Chondrocyte (in vitro differentiated cells): Measurements from ENCODE around the gene RASGRP1. TPM values are rescaled to one million over a fixed set of nuclear protein-coding genes. Genes with fewer than 3 reads are reported as not detected.

Experiments
- DNase-seq: peaks from one replicate; pipeline ENCODE4 v3.0.0; 2021; ENCODE audit warnings: mixed read lengths, low spot score
- H3K27ac Mint-ChIP-seq: one replicate; pipeline ENCODE4 v1.8.0; 2021; ENCODE audit warnings: mild to moderate bottlenecking, moderate library complexity, mixed read lengths; ENCODE audit not compliant: unreplicated experiment
- H3K27me3 Mint-ChIP-seq: 2 replicates; pipeline ENCODE4 v1.8.0; 2021; ENCODE audit warnings: low read depth, mixed read lengths
- H3K36me3 Mint-ChIP-seq: 2 replicates; pipeline ENCODE4 v1.8.0; 2021; ENCODE audit warnings: low read depth, mixed read lengths
- H3K4me1 Mint-ChIP-seq: 2 replicates; pipeline ENCODE4 v1.8.0; 2021; ENCODE audit warnings: low read depth, mild to moderate bottlenecking, mixed read lengths
- H3K4me3 Mint-ChIP-seq: one replicate; pipeline ENCODE4 v1.8.0; 2021; ENCODE audit warnings: mild to moderate bottlenecking, moderate library complexity, mixed read lengths; ENCODE audit not compliant: unreplicated experiment
- H3K9me3 Mint-ChIP-seq: 2 replicates; pipeline ENCODE4 v1.8.0; 2021; ENCODE audit warnings: low read depth, mixed read lengths
- CTCF ChIP-seq: fragments of 200-600 bp; sonication (generic); IDR thresholded peaks from 2 replicates; pipeline ENCODE4 v1.5.0; 2021; ENCODE audit warnings: antibody characterized with exemption, mild to moderate bottlenecking, moderate library complexity
- total RNA-seq: library from RNA; stranded (reverse); gene quantifications from 3 replicates; pipeline ENCODE4 v1.2.1, GENCODE V29; 2021

The RASGRP1 gene
- total RNA-seq, 1 donor from 2014 or later: 0.52 TPM

DNA sequence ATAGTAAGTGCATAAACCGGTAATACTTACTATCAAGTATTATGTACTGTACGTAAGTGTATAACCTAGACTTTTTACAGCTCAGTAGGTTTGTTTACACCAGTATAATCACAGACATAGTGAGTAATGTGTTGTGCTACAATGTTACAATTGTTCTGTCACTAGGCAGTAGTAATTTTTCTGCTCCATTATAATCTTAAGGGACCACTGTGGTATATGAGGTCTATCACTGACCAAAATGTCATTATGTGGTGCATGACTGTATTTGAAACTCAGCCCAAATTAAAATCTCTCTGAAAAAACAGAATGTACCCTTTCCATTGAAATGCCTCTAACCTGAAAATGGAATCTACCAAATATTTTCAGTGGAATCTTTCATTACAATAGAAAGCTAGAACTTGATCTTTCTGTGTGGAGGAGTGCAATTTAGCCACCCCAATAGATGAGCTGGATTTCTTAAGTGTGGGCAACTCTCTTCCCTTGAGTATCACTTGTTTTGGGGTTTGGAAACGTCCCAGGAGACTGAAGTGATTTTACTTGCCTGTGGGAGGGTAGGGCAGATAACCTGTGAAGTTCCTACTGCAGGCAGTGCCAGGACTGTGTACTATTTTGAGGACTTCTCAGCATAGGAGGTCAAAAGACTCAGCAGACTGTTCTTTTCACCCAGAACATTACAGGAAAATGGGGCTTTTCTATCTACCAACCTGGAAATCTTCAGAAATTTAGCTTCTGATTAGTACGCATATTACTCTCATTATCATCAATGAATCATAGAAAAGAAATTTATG lies 59.7 kb downstream of the RASGRP1 start:
- H3K4me3 Mint-ChIP-seq: no peak overlapping the region
- no peak overlapping the region for H3K27ac Mint-ChIP-seq
- no peaks in the 10 kb centered on the region for H3K27me3 Mint-ChIP-seq
- H3K36me3 Mint-ChIP-seq: no peaks in the 10 kb centered on the region
- H3K9me3 Mint-ChIP-seq: no peaks in the 10 kb centered on the region
- H3K4me1 Mint-ChIP-seq: peaks cover 5% of the 10 kb centered on the region
- no peak for TF ChIP-seq CTCF
- DNase-seq: no peak

DNA sequence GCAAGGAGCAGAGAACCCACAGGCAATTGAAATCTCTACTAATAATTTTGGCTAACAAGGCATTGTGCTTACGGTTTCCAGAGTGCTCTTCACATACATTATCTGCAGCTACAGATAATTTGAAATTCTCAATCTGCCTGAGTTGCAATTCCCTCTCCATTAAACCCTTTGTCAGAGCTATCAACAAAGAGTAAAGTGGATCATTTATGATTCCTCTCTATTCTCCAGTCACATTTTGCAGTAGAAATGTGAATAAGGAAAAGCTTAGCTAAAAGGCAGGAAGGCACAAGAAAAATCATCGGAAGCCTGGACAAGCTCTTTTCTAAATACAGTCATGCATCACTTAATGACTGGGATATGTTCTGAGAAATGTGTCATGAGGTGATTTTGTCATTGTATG lies 61.1 kb downstream of the RASGRP1 start:
- TF ChIP-seq CTCF: no peak
- no peaks in the 10 kb centered on the region for H3K9me3 Mint-ChIP-seq
- H3K27ac Mint-ChIP-seq: no peak overlapping the region
- H3K36me3 Mint-ChIP-seq: no peaks in the 10 kb centered on the region
- no peak overlapping the region for H3K4me3 Mint-ChIP-seq
- H3K27me3 Mint-ChIP-seq: no peaks in the 10 kb centered on the region
- no peak for DNase-seq
- no peaks in the 10 kb centered on the region for H3K4me1 Mint-ChIP-seq

GRCh38 chr15:38499651-38500050 lies 65.0 kb downstream of the RASGRP1 start:
- Mint-ChIP-seq H3K9me3 (no peaks in the 10 kb centered on the region), H3K4me3 (no peak overlapping the region), H3K4me1 (no peaks in the 10 kb centered on the region), H3K27ac (no peak overlapping the region), H3K27me3 (no peaks in the 10 kb centered on the region), H3K36me3 (no peaks in the 10 kb centered on the region)
- DNase-seq: no peak
- TF ChIP-seq CTCF: no peak

DNA sequence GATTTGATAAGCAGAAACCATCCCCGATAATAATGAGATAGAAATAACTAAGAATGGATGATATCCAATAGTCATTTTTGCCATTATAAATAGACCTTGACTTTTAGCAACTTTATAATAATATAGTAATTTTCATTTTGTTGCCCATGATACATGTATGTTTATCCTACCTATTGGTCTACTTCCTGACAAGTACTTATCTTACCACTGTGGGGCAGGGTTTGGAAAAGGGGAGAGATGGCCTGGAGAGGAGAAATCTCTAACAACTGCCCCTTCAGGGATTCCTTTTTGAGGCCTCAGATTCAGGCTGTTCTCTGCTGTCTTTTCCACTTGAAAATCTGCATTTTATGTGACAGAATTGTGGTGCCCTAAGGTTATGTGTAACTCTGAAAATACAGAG lies 68.5 kb downstream of the RASGRP1 start:
- no peak overlapping the region for H3K27ac Mint-ChIP-seq
- peaks cover 2% of the 10 kb centered on the region for H3K4me1 Mint-ChIP-seq
- H3K4me3 Mint-ChIP-seq: no peak overlapping the region
- TF ChIP-seq CTCF: no peak
- no peak for DNase-seq
- H3K9me3 Mint-ChIP-seq: no peaks in the 10 kb centered on the region
- no peaks in the 10 kb centered on the region for H3K36me3 Mint-ChIP-seq
- H3K27me3 Mint-ChIP-seq: no peaks in the 10 kb centered on the region

- Mint-ChIP-seq H3K4me1 (peaks cover 36% of the 10 kb centered on the region), H3K27me3 (no peaks in the 10 kb centered on the region), H3K36me3 (peaks cover 2% of the 10 kb centered on the region), H3K9me3 (no peaks in the 10 kb centered on the region), H3K27ac (peak overlapping the region; percentile 62), H3K4me3 (peak overlapping the region; percentile 44)
- no peak for TF ChIP-seq CTCF
- DNase-seq: no peak
These were observed 74.2 kb downstream of the RASGRP1 start for GRCh38 chr15:38490242-38490922.
